GM10266 (cell line): Measurements from ENCODE around the gene ATAD2B.
A peak's percentile ranks its signal among the peaks of the same experiment; 100 is the strongest.

Experiments used
- DNase-seq: peaks from one replicate; pipeline ENCODE4 v3.0.0; 2012; ENCODE audit errors: extremely low spot score
- TF ChIP-seq, protein P1 (sequence below): IDR thresholded peaks from 2 replicates; pipeline ENCODE4 v1.5.1; 2012; ENCODE audit warnings: mild to moderate bottlenecking, low read depth; ENCODE audit not compliant: control insufficient read depth, insufficient read depth; ENCODE audit errors: missing control alignments

Gene ATAD2B

DNA sequence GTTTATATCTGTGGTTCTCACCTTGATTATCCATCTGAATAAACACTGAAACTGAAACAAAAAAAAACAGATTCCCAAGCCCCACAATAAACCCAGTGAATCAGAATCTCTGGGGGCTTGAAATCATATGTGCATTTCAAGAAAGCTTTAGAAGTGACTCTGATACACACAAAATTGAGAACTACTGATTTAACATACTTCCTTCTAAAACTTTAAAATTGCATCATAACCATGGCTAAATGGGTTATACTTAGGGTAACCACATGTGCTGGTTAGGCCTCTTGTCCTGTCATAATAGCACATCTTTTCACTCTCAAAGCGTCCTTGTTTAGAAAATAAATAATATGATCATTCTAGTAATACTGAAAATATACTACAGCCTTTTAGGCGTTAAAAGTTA, 100.9 kb downstream of the ATAD2B start:
- TF ChIP-seq, protein P1, sequence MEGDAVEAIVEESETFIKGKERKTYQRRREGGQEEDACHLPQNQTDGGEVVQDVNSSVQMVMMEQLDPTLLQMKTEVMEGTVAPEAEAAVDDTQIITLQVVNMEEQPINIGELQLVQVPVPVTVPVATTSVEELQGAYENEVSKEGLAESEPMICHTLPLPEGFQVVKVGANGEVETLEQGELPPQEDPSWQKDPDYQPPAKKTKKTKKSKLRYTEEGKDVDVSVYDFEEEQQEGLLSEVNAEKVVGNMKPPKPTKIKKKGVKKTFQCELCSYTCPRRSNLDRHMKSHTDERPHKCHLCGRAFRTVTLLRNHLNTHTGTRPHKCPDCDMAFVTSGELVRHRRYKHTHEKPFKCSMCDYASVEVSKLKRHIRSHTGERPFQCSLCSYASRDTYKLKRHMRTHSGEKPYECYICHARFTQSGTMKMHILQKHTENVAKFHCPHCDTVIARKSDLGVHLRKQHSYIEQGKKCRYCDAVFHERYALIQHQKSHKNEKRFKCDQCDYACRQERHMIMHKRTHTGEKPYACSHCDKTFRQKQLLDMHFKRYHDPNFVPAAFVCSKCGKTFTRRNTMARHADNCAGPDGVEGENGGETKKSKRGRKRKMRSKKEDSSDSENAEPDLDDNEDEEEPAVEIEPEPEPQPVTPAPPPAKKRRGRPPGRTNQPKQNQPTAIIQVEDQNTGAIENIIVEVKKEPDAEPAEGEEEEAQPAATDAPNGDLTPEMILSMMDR: no peak
- no peak for DNase-seq

- peak; percentile 42 for DNase-seq
- TF ChIP-seq, protein P1: peak; percentile 78
These were observed 102.1 kb downstream of the ATAD2B start for GRCh38 chr2:23824777-23825212.

GRCh38 chr2:23823863-23824262, 103.1 kb downstream of the ATAD2B start:
- no peak for DNase-seq
- TF ChIP-seq, protein P1: no peak

GRCh38 chr2:23814963-23815362, 112.0 kb downstream of the ATAD2B start:
- TF ChIP-seq, protein P1: no peak
- DNase-seq: no peak

GRCh38 chr2:23813438-23813837, 113.5 kb downstream of the ATAD2B start:
- TF ChIP-seq, protein P1: no peak
- DNase-seq: no peak

DNA sequence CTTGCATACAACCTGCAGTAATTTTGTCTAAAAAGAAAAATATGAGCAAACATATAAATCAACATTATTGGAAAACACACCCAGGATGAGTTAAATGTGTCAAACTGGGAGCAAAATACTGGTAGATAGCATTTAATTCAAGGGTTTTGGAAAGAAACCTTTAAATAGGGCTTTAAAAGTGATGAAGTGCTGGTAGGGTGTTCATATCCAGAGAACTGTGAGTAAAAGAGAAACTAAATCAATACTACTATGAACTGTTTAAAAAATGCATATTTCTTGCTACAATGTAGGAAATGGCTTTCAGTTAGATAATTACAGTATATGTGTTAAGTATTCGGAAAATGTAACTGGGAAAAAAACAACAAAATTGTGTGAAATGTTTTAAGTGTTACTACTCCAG, 117.8 kb downstream of the ATAD2B start:
- DNase-seq: peak; percentile 6
- TF ChIP-seq, protein P1: no peak

- DNase-seq: no peak
- TF ChIP-seq, protein P1: no peak
These were observed 120.2 kb downstream of the ATAD2B start for GRCh38 chr2:23806665-23807249.
